Measurements from ENCODE around the gene ESRP2. TPM values are rescaled to one million over a fixed set of nuclear protein-coding genes. Genes with fewer than 3 reads are reported as not detected.
A peak's percentile ranks its signal among the peaks of the same experiment; 100 is the strongest.

ESRP2 gene
- total and polyA plus RNA-seq, 9 of the 15 experiments (the other 6 are each of a cell fraction or from before 2014, with no cell fraction given) = 0.05 to 0.15 (median 0.07) TPM; not detected in 6

GRCh38 chr16:68283346-68283745, 47.4 kb upstream of the ESRP2 start:
- DNase-seq (ENCODE audit: extremely low read depth in 1 of 4, low spot score in 3 of 4) (no peak), ATAC-seq (no peak), FAIRE-seq (no peak)
- in situ Hi-C loops (cut with MboI) (no loop called here), intact Hi-C loops (cut with micrococcal nuclease) (no loop called here)
- Histone ChIP-seq H2AFZ (ENCODE audit: low read depth, low read length) (no peak overlapping the region), H3K36me3 (ENCODE audit: control insufficient read depth, insufficient read depth, low read length) (peaks cover 76% of the 10 kb centered on the region), H3K4me3 (no peak overlapping the region), H3K27ac (ENCODE audit: extremely low read depth, low read depth, low read length) (peak overlapping the region; percentile 28; the same call in 1 of the 3 replicates), H3K27me3 (ENCODE audit: control insufficient read depth in 2 of 2, insufficient read depth in 2 of 2, low read length in 2 of 2) (no peaks in the 10 kb centered on the region), H3K9me3 (replicated peaks; ENCODE audit: control insufficient read depth, insufficient read depth, low read depth, low read length) (no peaks in the 10 kb centered on the region), H3K9ac (ENCODE audit: insufficient read depth in 1 of 2, low read depth in 2 of 2, low read length in 2 of 2) (no peak overlapping the region), H3K9me1 (ENCODE audit: control insufficient read depth, insufficient read depth, low read length) (no peaks in the 10 kb centered on the region), H3K79me2 (ENCODE audit: control insufficient read depth, insufficient read depth, low read length) (peaks cover 32% of the 10 kb centered on the region), H4K20me1 (replicated peaks; ENCODE audit: control insufficient read depth, insufficient read depth, low read length) (0 out of 2 replicates have a peak, but pooled peaks cover 6% of the 10 kb centered on the region), H3K4me1 (replicated peaks in 1 of 2; ENCODE audit: control insufficient read depth in 2 of 2, insufficient read depth in 2 of 2, low read length in 2 of 2) (peaks cover 0 to 20% of the 10 kb centered on the region in 2 experiments; a peak in 4 of 5 replicates), H3K4me2 (ENCODE audit: insufficient read depth, low read length) (no peak overlapping the region)
- CTCF ChIA-PET (ENCODE audit: low intra/inter-chr PET ratio) = no interaction called here
- WGBS (ENCODE audit: insufficient coverage, low coverage, missing lambda C conversion rate) = 69% methylated on average over 5 of the region's 5 CpGs
- no peak for TF ChIP-seq ZNF23 (CRISPR knock-in tag; IDR thresholded peaks at IDR 0.05)
- no peak for TF ChIP-seq ZNF140 (CRISPR knock-in tag; IDR thresholded peaks at IDR 0.05)
- no peak for TF ChIP-seq ARID2 (IDR thresholded peaks at IDR 0.05)
- no peak for TF ChIP-seq RBFOX2 (IDR thresholded peaks at IDR 0.05; ENCODE audit: low read depth, low read length)
- TF ChIP-seq POLR2AphosphoS5 (IDR thresholded peaks at IDR 0.05; ENCODE audit: control insufficient read depth, insufficient read depth, low read depth, low read length) = no peak
- no peak for TF ChIP-seq HOXB6 (CRISPR knock-in tag; IDR thresholded peaks at IDR 0.05; ENCODE audit: borderline replicate concordance)
- no peak for TF ChIP-seq HDAC8 (tag; IDR thresholded peaks at IDR 0.05)
- BruUV-seq (replicated peaks) = no TSS peak
- POLR2A ChIA-PET = interaction anchor here (0.6 to 1.8 kb wide), 11 partner anchors 9 to 577 kb away, joined by 3 to 8 read pairs (median 3); no protein-coding TSS in a partner anchor

All from K562 (cell line).